ENCODE measurements around the gene SHISA2. TPM values are rescaled to one million over a fixed set of nuclear protein-coding genes. Genes with fewer than 3 reads are reported as not detected.
A peak's percentile ranks its signal among the peaks of the same experiment; 100 is the strongest.

The SHISA2 gene
- total and polyA plus RNA-seq, 2 of the 13 experiments (the other 11 are each of a cell fraction or from before 2014, with no cell fraction given), result not detected

- WGBS (ENCODE audit: low lambda C conversion rate), result 0% methylated on average over 1 of the region's 1 CpG
- no TSS peak for BruUV-seq (replicated peaks)
- ATAC-seq, result no peak
- no peak overlapping the region for H3K4me2 ChIP-seq (ENCODE audit: low read depth, low read length)
- DNase-seq (ENCODE audit: low spot score), result no peak
- no peak for FAIRE-seq
- no peaks in the 10 kb centered on the region for H4K20me1 ChIP-seq (ENCODE audit: insufficient read depth, low read length)
- no peak overlapping the region for H3K4me3 ChIP-seq (replicated peaks in 1 of 3; ENCODE audit: insufficient read depth in 1 of 3, low read depth in 2 of 3, low read length in 3 of 3)
- H3K4me1 ChIP-seq (ENCODE audit: insufficient read depth, low read length), result no peaks in the 10 kb centered on the region
- H3K9me3 ChIP-seq (ENCODE audit: low read length), result no peaks in the 10 kb centered on the region
- TF ChIP-seq MAFK (conservative IDR thresholded peaks at IDR 0.05 in 1 of 2, IDR thresholded peaks at IDR 0.05 in 1 of 2; ENCODE audit: low read length in 2 of 2), result peak; percentile 94 to 98
- TF ChIP-seq, protein P1, sequence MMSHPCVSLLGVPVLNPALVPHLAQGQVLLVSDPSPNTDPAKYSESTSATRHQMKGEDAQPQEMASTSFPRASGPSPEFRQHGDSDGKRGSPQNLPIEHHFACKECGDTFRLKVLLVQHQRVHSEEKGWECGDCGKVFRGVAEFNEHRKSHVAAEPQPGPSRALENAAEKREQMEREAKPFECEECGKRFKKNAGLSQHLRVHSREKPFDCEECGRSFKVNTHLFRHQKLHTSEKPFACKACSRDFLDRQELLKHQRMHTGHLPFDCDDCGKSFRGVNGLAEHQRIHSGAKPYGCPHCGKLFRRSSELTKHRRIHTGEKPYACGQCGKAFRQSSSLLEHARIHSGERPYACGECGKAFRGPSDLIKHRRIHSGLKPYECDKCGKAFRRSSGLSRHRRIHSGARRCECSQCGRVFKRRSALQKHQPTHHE (CRISPR knock-in tag; IDR thresholded peaks at IDR 0.05; ENCODE audit: borderline replicate concordance), result no peak
- TF ChIP-seq REPIN1 (CRISPR knock-in tag; IDR thresholded peaks at IDR 0.05; ENCODE audit: borderline replicate concordance, low read depth), result no peak
- TF ChIP-seq MAFF (IDR thresholded peaks at IDR 0.05; ENCODE audit: low read depth, low read length), result peak; percentile 97
- no peak overlapping the region for H2AFZ ChIP-seq (ENCODE audit: low read length)
- peaks cover 0 to 16% of the 10 kb centered on the region in 2 experiments; a peak in 2 of 5 replicates for H3K27me3 ChIP-seq (ENCODE audit: control insufficient read depth in 1 of 2, insufficient read depth in 2 of 2, low read length in 2 of 2)
- intact Hi-C loops (cut with micrococcal nuclease; ENCODE audit: unreplicated experiment) (no loop called here), in situ Hi-C loops (cut with HindIII; ENCODE audit: extremely low pct_ligation_motif_present, low pct_unique_long_range_greater_than_20kb) (no loop called here)
- H3K36me3 ChIP-seq (replicated peaks in 1 of 2; ENCODE audit: control insufficient read depth in 1 of 2, insufficient read depth in 2 of 2, low read length in 2 of 2), result no peaks in the 10 kb centered on the region
- no peak overlapping the region for H3K27ac ChIP-seq (ENCODE audit: extremely low read length, insufficient read depth, low read length)
- POLR2A ChIA-PET, result no interaction called here
- CTCF ChIA-PET (ENCODE audit: low intra/inter-chr PET ratio, low total read pairs), result no interaction called here
- H3K79me2 ChIP-seq (ENCODE audit: insufficient read depth, low read length), result no peaks in the 10 kb centered on the region
- no peak overlapping the region for H3K9ac ChIP-seq (ENCODE audit: insufficient read depth, low read depth, low read length)
These were observed 9.0 kb downstream of the SHISA2 start for GRCh38 chr13:26042785-26043184.

GRCh38 chr13:26041444-26041843, 10.4 kb downstream of the SHISA2 start:
- Histone ChIP-seq H3K4me1 (ENCODE audit: insufficient read depth, low read length) (no peaks in the 10 kb centered on the region), H3K27ac (ENCODE audit: extremely low read length, insufficient read depth, low read length) (no peak overlapping the region), H3K36me3 (replicated peaks in 1 of 2; ENCODE audit: control insufficient read depth in 1 of 2, insufficient read depth in 2 of 2, low read length in 2 of 2) (no peaks in the 10 kb centered on the region), H3K27me3 (ENCODE audit: control insufficient read depth in 1 of 2, insufficient read depth in 2 of 2, low read length in 2 of 2) (peaks cover 0 to 4% of the 10 kb centered on the region in 2 experiments; a peak in 1 of 5 replicates), H3K79me2 (ENCODE audit: insufficient read depth, low read length) (no peaks in the 10 kb centered on the region), H3K4me3 (replicated peaks in 1 of 3; ENCODE audit: insufficient read depth in 1 of 3, low read depth in 2 of 3, low read length in 3 of 3) (no peak overlapping the region), H2AFZ (ENCODE audit: low read length) (no peak overlapping the region), H3K4me2 (ENCODE audit: low read depth, low read length) (no peak overlapping the region), H3K9me3 (ENCODE audit: low read length) (no peaks in the 10 kb centered on the region), H4K20me1 (ENCODE audit: insufficient read depth, low read length) (no peaks in the 10 kb centered on the region), H3K9ac (ENCODE audit: insufficient read depth, low read depth, low read length) (no peak overlapping the region)
- 13% methylated on average over 3 of the region's 3 CpGs for WGBS (ENCODE audit: low lambda C conversion rate)
- BruUV-seq (replicated peaks), result no TSS peak
- FAIRE-seq (no peak), DNase-seq (ENCODE audit: low spot score) (no peak), ATAC-seq (no peak)
- in situ Hi-C loops (cut with HindIII; ENCODE audit: extremely low pct_ligation_motif_present, low pct_unique_long_range_greater_than_20kb), result no loop called here
- TF ChIP-seq ZNF552 (CRISPR knock-in tag; IDR thresholded peaks at IDR 0.05; ENCODE audit: borderline replicate concordance), result no peak
- TF ChIP-seq ZNF639 (CRISPR knock-in tag; conservative IDR thresholded peaks at IDR 0.05), result no peak
- no peak for TF ChIP-seq ZSCAN25 (CRISPR knock-in tag; IDR thresholded peaks at IDR 0.05)
- no peak for TF ChIP-seq HNRNPL (IDR thresholded peaks at IDR 0.05; ENCODE audit: low read depth, low read length)
- intact Hi-C loops (cut with micrococcal nuclease; ENCODE audit: unreplicated experiment), result no loop called here
- POLR2A ChIA-PET, result no interaction called here
- CTCF ChIA-PET (ENCODE audit: low intra/inter-chr PET ratio, low total read pairs), result no interaction called here

All from HepG2 (cell line).